GM18519 (cell line): ENCODE results near the gene GPR157.

Experiments
- ATAC-seq: cut with Tn5 transposase; IDR thresholded peaks from one replicate; pipeline ENCODE4 v1.9.1; 2021; ENCODE audit warnings: mild to moderate bottlenecking, moderate library complexity; ENCODE audit not compliant: unreplicated experiment, low FRiP score

GPR157 gene

DNA sequence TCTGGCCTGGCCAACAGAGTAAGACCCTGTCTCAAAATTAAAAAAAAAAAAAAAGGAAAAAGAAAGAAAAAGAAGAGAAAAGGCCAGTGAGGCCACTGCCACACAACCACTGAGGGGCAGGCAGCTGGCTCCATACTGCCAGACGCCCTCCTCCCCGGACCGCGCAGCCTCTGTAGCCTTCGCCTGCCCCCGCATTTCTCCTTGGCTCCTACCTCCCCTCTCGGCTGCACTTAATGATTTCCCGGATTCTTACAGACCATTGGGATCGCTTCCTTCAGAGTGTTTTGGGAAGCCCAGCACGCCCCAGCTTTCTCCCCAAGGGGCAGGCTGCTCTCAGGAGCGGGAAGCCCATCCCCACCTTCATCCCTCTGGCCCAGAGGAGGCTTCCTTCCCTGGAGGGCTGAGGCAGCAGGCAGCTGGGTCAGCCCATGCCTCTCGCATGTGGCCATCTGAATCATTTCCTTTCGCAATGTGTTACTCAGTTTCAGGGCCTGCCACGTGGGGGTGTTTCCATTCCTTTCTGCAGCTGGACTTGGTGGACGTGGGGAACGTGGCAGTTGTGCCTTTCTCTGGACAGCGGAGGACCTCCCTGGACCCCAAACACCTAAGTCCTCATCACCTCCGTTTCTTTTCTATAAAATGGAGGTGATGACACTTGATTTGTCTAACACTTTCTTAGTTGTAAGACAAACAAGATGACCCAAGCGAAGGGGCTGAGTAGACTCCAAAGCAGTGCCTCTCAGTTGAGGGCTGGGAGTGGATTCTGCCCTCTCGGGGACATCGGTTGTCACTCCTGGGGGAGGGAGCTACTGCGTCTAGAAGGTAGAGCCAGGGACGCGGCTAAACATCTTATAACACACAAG lies 61.7 kb downstream of the GPR157 start:
- ATAC-seq: no peak

DNA sequence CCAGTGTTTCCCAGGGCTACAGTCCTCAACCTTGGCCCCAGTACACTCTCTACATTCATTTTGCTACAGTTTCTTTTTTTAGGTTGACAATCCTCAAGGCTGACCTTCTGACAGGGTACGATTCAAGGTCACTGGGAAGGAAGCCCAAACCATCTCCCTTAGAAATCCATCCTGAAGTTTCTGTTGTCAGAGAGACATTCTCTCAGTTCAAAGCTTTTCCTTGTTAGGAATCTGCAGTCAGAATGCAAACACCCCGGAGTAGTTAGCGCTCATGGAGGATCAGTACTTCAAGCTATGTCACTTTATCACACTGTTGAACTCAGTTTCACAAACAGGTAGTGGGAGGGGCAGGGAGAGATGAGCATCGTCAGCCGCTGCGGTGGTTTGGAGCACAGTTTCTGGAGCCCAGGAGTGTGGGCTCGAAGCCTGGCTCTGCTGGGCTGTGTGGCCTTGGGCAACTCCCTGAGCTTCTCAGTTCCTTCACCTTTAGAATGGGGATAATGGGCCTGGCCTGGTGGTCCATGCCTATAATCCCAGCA lies 63.6 kb downstream of the GPR157 start:
- ATAC-seq: no peak

DNA sequence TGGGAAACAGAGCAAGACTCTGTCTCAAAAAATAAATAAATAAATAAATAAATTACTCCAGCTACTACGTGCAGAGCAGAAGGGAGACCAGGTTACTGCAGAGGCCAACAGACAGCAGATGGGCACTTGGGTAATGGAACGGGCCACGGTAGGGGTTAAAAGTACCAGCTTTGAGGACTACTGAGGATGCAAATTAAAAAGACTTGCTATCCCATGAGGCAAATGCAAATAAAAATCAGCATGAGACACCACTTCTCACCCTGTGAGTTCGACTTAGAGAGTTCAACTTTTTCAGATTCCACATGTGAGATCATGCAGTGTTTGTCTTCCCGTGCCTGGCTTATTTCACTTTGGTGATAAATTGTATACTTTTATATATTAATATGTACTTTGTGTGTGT lies 66.1 kb downstream of the GPR157 start:
- no peak for ATAC-seq

DNA sequence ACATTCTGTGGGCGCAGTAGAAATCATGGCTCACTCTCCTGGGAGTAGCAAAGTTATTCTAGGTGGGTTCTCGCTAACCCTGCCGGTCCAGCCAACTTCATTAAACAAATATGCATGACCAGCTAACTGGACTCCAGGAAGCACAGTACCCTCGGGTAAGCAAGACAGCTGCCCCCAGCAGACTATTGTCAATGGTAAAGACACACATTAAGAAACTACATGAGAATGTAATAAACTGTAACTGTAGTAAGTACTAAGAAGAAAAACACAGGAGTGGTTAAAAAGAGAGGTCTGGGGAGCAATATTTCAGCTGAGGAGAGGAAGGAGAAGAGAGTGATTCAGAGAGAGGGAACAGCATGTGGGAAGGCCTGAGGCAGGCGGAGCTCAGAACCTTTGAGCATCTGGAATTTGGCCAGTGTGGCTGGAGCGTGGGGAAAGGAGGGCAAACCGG lies 66.9 kb downstream of the GPR157 start:
- no peak for ATAC-seq

DNA sequence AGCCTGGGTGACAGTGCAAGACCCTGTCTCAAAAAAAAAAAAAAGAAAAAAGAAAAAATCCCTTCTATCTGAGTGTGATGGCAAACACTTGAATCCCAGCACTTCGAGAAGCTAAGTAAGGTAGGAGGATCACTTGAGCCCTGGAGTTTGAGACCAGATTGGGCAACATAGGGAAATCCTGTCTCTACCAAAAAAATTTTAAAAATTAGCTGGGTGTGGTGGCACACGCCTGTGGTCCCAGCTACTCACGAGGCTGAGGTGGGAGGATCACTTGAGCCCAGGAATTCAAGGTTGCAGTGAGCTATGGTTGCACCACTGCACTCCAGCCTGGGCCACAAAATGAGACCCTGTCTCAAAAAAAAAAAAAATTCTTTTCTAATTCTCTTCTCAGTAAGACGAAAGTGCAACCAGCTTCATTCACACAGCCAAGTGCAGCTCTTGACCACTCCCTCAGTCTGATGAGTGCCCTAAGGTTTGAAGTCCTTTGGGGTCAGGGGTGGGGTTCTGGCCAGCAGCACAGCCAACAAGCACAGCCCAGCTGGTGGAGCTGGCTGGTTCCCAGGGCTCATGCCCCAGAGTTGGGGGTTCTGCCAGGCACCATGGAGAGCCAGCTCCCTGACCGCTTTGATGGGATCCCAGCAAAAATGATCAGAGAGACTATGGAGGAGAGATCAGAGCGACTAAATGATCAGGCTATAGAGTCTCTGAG lies 67.5 kb downstream of the GPR157 start:
- ATAC-seq: no peak

DNA sequence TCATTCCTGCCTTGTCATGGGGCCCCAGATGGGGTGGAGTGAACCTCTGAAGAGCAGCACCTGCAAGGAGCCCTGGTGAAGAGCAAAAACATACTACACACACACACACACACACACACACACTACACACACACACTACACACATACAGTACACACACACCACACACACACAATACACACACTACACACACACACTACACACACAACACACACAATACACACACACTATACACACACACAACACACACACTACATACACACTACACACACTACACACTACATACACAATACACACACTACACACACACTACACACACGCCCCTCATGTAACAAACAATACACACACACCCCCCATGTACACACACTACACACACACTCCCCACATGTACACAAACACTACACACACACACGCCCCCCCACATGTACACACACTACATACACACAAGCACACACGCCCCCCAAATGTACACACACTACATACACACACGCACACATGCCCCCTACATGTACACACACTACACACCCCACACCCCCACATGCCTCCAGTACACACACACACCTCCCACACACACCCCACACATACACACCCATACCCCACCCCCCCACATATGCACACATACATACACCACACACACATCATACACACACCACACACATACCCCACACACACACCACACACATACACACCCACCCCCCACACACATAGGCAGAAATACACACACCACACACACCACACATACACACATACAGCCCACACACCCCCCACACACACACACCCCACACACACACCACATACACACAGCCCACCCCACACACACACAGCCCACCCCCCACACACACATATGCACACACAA lies 68.8 kb downstream of the GPR157 start:
- ATAC-seq: no peak

DNA sequence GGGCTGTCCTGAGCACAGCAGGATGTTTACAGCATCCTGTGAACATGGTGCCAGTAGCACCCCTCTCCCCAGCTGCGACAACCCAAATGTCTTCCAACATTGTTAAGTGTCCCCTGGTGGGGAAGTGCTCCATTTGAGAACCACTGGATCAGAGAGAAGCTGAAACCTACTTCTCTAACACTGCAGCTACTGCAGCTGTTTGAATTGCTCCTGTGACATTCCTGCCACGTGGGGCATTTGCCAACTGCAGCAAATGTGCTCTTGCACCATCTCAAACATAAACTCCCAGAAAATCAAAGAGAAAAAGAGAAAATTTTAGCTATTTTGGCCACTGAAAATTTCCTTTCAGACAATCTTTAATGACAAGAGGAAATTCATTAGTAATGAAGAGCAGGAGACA lies 70.4 kb downstream of the GPR157 start:
- ATAC-seq: no peak

DNA sequence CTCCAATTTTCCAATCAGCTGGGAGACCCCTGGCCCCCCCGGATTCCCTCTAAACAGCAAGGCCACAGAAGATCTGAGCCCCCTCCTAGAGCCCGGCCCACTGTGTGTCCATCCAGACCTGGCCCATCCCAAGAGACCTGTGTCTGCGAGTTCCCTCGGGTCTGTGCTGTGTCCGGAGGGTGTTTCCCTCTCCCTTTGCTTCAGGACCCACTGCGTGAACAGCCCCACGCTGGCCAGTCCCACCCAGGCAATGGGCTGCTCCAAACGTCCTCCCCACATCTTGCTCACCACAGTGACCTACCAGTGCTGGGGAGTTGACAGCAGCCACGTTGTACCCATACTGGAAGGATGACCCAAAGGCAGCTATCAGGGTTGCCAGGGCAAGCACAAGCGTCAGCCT lies 71.1 kb downstream of the GPR157 start:
- no peak for ATAC-seq

DNA sequence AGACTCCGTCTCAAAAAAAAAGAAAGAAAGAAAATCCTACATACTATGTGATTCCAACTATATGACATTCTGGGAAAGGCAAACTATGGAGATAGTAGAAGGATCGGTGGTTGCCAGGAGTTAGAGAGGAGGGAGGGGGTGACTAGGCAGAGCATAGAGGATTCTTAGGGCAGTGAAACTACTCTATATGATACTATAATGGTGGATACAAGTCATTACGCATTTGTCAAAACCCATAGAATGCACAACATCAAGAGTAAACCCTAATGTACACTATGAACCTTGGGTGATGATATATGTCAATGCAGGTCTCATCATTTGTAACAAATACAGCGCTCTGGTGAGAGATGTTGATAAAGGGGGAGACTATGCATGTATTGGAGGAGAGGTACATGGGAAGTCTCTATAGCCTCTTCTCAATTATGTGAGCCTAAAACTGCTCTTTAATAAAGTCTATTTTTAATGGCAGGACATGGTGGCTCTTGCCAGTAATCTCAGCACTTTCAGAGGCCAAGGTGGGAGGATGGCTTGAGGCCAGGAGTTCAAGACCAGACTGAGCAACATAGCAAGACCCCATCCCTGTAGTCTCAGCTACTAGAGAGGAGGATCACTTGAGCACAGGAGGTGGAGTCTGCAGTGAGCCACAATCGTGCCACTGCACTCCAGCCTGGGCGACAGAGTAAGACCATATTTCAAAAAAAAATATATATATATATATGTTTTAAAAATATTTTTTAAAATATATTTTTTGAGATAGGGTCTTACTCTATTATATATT lies 76.4 kb downstream of the GPR157 start:
- no peak for ATAC-seq

DNA sequence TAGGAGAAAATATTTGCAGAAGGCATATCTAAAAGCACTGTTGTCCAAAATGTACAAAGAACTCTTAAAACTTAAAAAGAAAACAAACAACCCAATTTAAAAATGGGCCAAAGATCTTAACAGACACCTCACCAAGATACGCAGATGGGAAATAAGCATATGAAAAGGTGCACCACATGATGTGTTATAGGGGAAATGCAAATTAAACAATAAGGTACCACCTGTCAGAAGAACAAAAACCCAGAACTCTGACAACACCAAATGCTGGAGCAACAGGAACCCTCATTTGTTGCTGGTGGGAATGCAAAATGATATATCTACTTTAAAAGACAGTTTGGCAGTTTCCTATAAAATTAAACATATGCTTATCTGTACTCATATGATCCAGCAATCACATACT lies 77.5 kb downstream of the GPR157 start:
- ATAC-seq: no peak

DNA sequence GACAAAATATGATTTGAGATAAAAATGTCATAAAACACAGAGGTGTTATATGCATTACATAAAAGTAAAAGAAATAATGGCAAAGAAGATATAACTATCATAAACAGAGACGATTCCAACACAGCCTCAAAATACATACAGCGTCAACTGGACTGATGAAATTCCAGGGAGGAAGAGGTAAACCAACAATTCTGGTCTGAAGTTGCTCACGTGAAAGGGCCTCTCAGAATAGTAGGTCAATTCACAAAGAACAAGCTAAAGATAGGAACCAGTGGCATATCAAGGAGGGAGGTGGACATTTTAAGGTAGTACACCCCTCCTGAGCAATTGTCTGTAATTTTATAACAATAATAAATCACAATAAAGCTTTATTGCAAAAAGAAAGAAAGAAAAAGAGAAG lies 78.1 kb downstream of the GPR157 start:
- ATAC-seq: no peak
